ENCODE measurements around the gene PNKP. TPM values are rescaled to one million over a fixed set of nuclear protein-coding genes. Genes with fewer than 3 reads are reported as not detected.

Gene PNKP
- total and polyA plus RNA-seq, 9 of the 15 experiments (the other 6 are each of a cell fraction or from before 2014, with no cell fraction given): 2.8 to 85.4 (median 25.3) TPM

- ChIA-PET CTCF (ENCODE audit: low intra/inter-chr PET ratio) (no interaction called here), POLR2A (interaction anchor here (0.6 to 3.0 kb wide), 8 partner anchors 9 to 283 kb away, joined by 3 to 16 read pairs (median 3); partner anchors contain the start of gene PTOV1)
- peaks cover 41% of the 10 kb centered on the region for H3K79me2 ChIP-seq (ENCODE audit: control insufficient read depth, insufficient read depth, low read length)
- H3K9me3 ChIP-seq (replicated peaks; ENCODE audit: control insufficient read depth, insufficient read depth, low read depth, low read length): no peaks in the 10 kb centered on the region
- intact Hi-C loops (cut with micrococcal nuclease): loop anchor here (10.0 kb wide), 1 partner anchor 160 kb away; no protein-coding TSS in a partner anchor
- peaks cover 4% of the 10 kb centered on the region for H3K9me1 ChIP-seq (ENCODE audit: control insufficient read depth, insufficient read depth, low read length)
- peak overlapping the region; percentile 98 to 99 for H3K9ac ChIP-seq (ENCODE audit: insufficient read depth in 1 of 2, low read depth in 2 of 2, low read length in 2 of 2)
- FAIRE-seq: no peak
- H3K27ac ChIP-seq (ENCODE audit: extremely low read depth, low read depth, low read length): peak overlapping the region; percentile 99
- peaks cover 13 to 74% of the 10 kb centered on the region in 2 experiments; a peak in 4 of 5 replicates for H3K4me1 ChIP-seq (replicated peaks in 1 of 2; ENCODE audit: control insufficient read depth in 2 of 2, insufficient read depth in 2 of 2, low read length in 2 of 2)
- no peak for DNase-seq (ENCODE audit: extremely low read depth in 1 of 4, low spot score in 3 of 4)
- H2AFZ ChIP-seq (ENCODE audit: low read depth, low read length): no peak overlapping the region
- H3K4me3 ChIP-seq: peak overlapping the region; percentile 84
- TF ChIP-seq ZFP1 (CRISPR knock-in tag; IDR thresholded peaks at IDR 0.05): no peak
- TF ChIP-seq ZFP36 (IDR thresholded peaks at IDR 0.05; ENCODE audit: low read depth, low read length, partially characterized antibody): peak; percentile 57
- WGBS (ENCODE audit: insufficient coverage, low coverage, missing lambda C conversion rate): 42% methylated on average over 4 of the region's 4 CpGs
- in situ Hi-C loops (cut with MboI): loop anchor here (10.0 kb wide), 1 partner anchor 380 kb away; the partner anchor contains the start of gene RPS11
- H3K4me2 ChIP-seq (ENCODE audit: insufficient read depth, low read length): peak overlapping the region; percentile 99
- H3K27me3 ChIP-seq (ENCODE audit: control insufficient read depth in 2 of 2, insufficient read depth in 2 of 2, low read length in 2 of 2): no peaks in the 10 kb centered on the region
- no peaks in the 10 kb centered on the region for H4K20me1 ChIP-seq (replicated peaks; ENCODE audit: control insufficient read depth, insufficient read depth, low read length)
- peaks cover 51% of the 10 kb centered on the region for H3K36me3 ChIP-seq (ENCODE audit: control insufficient read depth, insufficient read depth, low read length)
- ATAC-seq: no peak
- BruUV-seq (replicated peaks): no TSS peak
Observed at GRCh38 chr19:49875177-49875576, 7.8 kb upstream of the PNKP start.

- intact Hi-C loops (cut with micrococcal nuclease): loop anchor here (10.0 kb wide), 1 partner anchor 160 kb away; no protein-coding TSS in a partner anchor
- CTCF ChIA-PET (ENCODE audit: low intra/inter-chr PET ratio): no interaction called here
- no peak overlapping the region for H2AFZ ChIP-seq (ENCODE audit: low read depth, low read length)
- no peak for TF ChIP-seq SNRNP70 (optimal IDR thresholded peaks at IDR 0.05; ENCODE audit: low read depth, low read length)
- no peak for TF ChIP-seq ZNF551 (CRISPR knock-in tag; IDR thresholded peaks at IDR 0.05)
- no peak for TF ChIP-seq ZNF740 (CRISPR knock-in tag; IDR thresholded peaks at IDR 0.05)
- TF ChIP-seq ZNF740 (tag; IDR thresholded peaks at IDR 0.05): no peak
- no peak for TF ChIP-seq CHCHD3 (CRISPR knock-in tag; IDR thresholded peaks at IDR 0.05)
- no peak for TF ChIP-seq RNF219 (CRISPR knock-in tag; IDR thresholded peaks at IDR 0.05)
Observed at GRCh38 chr19:49874503-49875157, 7.3 kb upstream of the PNKP start.

More at GRCh38 chr19:49874503-49875157, 7.3 kb upstream of the PNKP start:
- Histone ChIP-seq H3K9me3 (replicated peaks; ENCODE audit: control insufficient read depth, insufficient read depth, low read depth, low read length) (no peaks in the 10 kb centered on the region), H3K27me3 (ENCODE audit: control insufficient read depth in 2 of 2, insufficient read depth in 2 of 2, low read length in 2 of 2) (no peaks in the 10 kb centered on the region), H3K4me2 (ENCODE audit: insufficient read depth, low read length) (peak overlapping the region; percentile 99), H3K9me1 (ENCODE audit: control insufficient read depth, insufficient read depth, low read length) (peaks cover 4% of the 10 kb centered on the region), H3K36me3 (ENCODE audit: control insufficient read depth, insufficient read depth, low read length) (peaks cover 50% of the 10 kb centered on the region), H3K79me2 (ENCODE audit: control insufficient read depth, insufficient read depth, low read length) (peaks cover 43% of the 10 kb centered on the region), H3K4me1 (replicated peaks in 1 of 2; ENCODE audit: control insufficient read depth in 2 of 2, insufficient read depth in 2 of 2, low read length in 2 of 2) (peaks cover 16 to 75% of the 10 kb centered on the region in 2 experiments; a peak in 4 of 5 replicates), H3K27ac (ENCODE audit: extremely low read depth, low read depth, low read length) (peak overlapping the region; percentile 99; the same call in 2 of the 3 replicates), H4K20me1 (replicated peaks; ENCODE audit: control insufficient read depth, insufficient read depth, low read length) (no peaks in the 10 kb centered on the region), H3K4me3 (peak overlapping the region; percentile 84), H3K9ac (ENCODE audit: insufficient read depth in 1 of 2, low read depth in 2 of 2, low read length in 2 of 2) (peak overlapping the region; percentile 98 to 99; a peak in 3 of 4 replicates)
- BruUV-seq (replicated peaks): no TSS peak
- DNase-seq (ENCODE audit: extremely low read depth in 1 of 4, low spot score in 3 of 4) (no peak), FAIRE-seq (no peak), ATAC-seq (no peak)
- POLR2A ChIA-PET: interaction anchor here (0.6 to 3.0 kb wide), 5 partner anchors 8 to 282 kb away, joined by 3 to 16 read pairs (median 3); partner anchors contain the start of gene PTOV1
- in situ Hi-C loops (cut with MboI): loop anchor here (10.0 kb wide), 1 partner anchor 380 kb away; the partner anchor contains the start of gene RPS11
- 84% methylated on average over 10 of the region's 11 CpGs for WGBS (ENCODE audit: insufficient coverage, low coverage, missing lambda C conversion rate)
